CD14-positive monocyte (primary cell): Measurements from ENCODE around the gene MDGA2. TPM values are rescaled to one million over a fixed set of nuclear protein-coding genes. Genes with fewer than 3 reads are reported as not detected.

Experiments
- DNase-seq, 3 donors: peaks; one replicate each; pipeline ENCODE4 v3.0.0-alpha.2; 2011 to 2022
- H2AFZ ChIP-seq: 2 replicates; pipeline ENCODE4 v1.6.0; 2012; ENCODE audit warnings: mild to moderate bottlenecking, low read depth, low read length, inconsistent platforms; ENCODE audit not compliant: insufficient read depth, poor library complexity, severe bottlenecking
- H3K27ac ChIP-seq, 2 donors: 1 replicate in 1 of 2; 2 replicates in 1 of 2; pipeline ENCODE4 v1.5.1; 2012 to 2013; ENCODE audit warnings: low read length in 2 of 2, control low read depth in 1 of 2, inconsistent platforms in 1 of 2, low read depth in 1 of 2, mild to moderate bottlenecking in 1 of 2
- H3K27me3 ChIP-seq, 2 donors: one replicate each; pipeline versions ENCODE4 v1.6.0 to v1.6.1; 2011 to 2013; ENCODE audit warnings: low read length in 2 of 2; ENCODE audit not compliant: control insufficient read depth in 2 of 2, insufficient read depth in 2 of 2
- H3K36me3 ChIP-seq, 2 donors: replicated peaks in 1 of 2; 1 replicate in 1 of 2; 2 replicates in 1 of 2; pipeline versions ENCODE4 v1.5.1 to v1.6.1; 2012 to 2013; ENCODE audit warnings: low read length in 2 of 2, control low read depth in 1 of 2, inconsistent platforms in 1 of 2, mild to moderate bottlenecking in 1 of 2; ENCODE audit not compliant: insufficient read depth in 2 of 2, control insufficient read depth in 1 of 2
- H3K4me1 ChIP-seq, 2 donors: 1 replicate in 1 of 2; 2 replicates in 1 of 2; pipeline versions ENCODE4 v1.5.1 to v1.6.1; 2012 to 2013; ENCODE audit warnings: low read length in 2 of 2, control low read depth in 1 of 2, inconsistent platforms in 1 of 2, mild to moderate bottlenecking in 1 of 2, moderate library complexity in 1 of 2; ENCODE audit not compliant: insufficient read depth in 2 of 2, control insufficient read depth in 1 of 2
- H3K4me2 ChIP-seq: replicated peaks from 2 replicates; pipeline ENCODE3; 2012; ENCODE audit warnings: low read length, moderate library complexity, mild to moderate bottlenecking; ENCODE audit not compliant: poor library complexity, severe bottlenecking; ENCODE audit errors: extremely low read depth
- H3K4me3 ChIP-seq, 3 experiments: fragments of 200-600 bp in 1 of 3; sonication (generic) in 1 of 3; replicated peaks in 1 of 3; 1 replicate in 2 of 3; 2 replicates in 1 of 3; pipeline ENCODE4 v1.5.1; 2011 to 2013; ENCODE audit warnings: low read length in 3 of 3, mild to moderate bottlenecking in 3 of 3, control low read depth in 2 of 3, low read depth in 2 of 3, inconsistent platforms in 1 of 3, moderate library complexity in 1 of 3
- H3K79me2 ChIP-seq: 2 replicates; pipeline ENCODE4 v1.6.0; 2012; ENCODE audit warnings: mild to moderate bottlenecking, control low read depth, inconsistent platforms, low read length, moderate library complexity; ENCODE audit not compliant: insufficient read depth
- H3K9ac ChIP-seq: 2 replicates; pipeline ENCODE4 v1.6.0; 2017; ENCODE audit warnings: low read length, mild to moderate bottlenecking; ENCODE audit not compliant: insufficient read depth, poor library complexity, severe bottlenecking
- H3K9me3 ChIP-seq, 2 donors: replicated peaks in 1 of 2; 1 replicate in 1 of 2; 2 replicates in 1 of 2; pipeline versions ENCODE4 v1.5.1 to v1.6.1; 2012 to 2013; ENCODE audit warnings: low read length in 2 of 2, control low read depth in 1 of 2; ENCODE audit not compliant: control insufficient read depth in 1 of 2, insufficient read depth in 1 of 2
- H4K20me1 ChIP-seq: 2 replicates; pipeline ENCODE4 v1.6.0; 2012; ENCODE audit warnings: mild to moderate bottlenecking, low read length, control low read depth, moderate library complexity; ENCODE audit not compliant: insufficient read depth
- H3K27ac Mint-ChIP-seq, 7 donors: one replicate each; pipeline ENCODE4 v1.8.0; 2020; ENCODE audit warnings: mild to moderate bottlenecking in 7 of 7, mixed read lengths in 7 of 7, moderate library complexity in 6 of 7, inconsistent platforms in 2 of 7
- H3K27me3 Mint-ChIP-seq, 3 donors: one replicate each; pipeline ENCODE4 v1.8.0; 2021 to 2022; ENCODE audit warnings: low read depth in 3 of 3, mild to moderate bottlenecking in 3 of 3, mixed read lengths in 3 of 3, moderate library complexity in 3 of 3, inconsistent platforms in 1 of 3
- H3K36me3 Mint-ChIP-seq, 2 donors: one replicate each; pipeline ENCODE4 v1.8.0; 2020; ENCODE audit warnings: mixed read lengths in 2 of 2, inconsistent platforms in 1 of 2, mild to moderate bottlenecking in 1 of 2
- H3K4me1 Mint-ChIP-seq: one replicate; pipeline ENCODE4 v1.8.0; 2020; ENCODE audit warnings: mild to moderate bottlenecking, mixed read lengths
- H3K4me3 Mint-ChIP-seq, 2 donors: one replicate each; pipeline ENCODE4 v1.8.0; 2020; ENCODE audit warnings: mild to moderate bottlenecking in 2 of 2, mixed read lengths in 2 of 2, moderate library complexity in 1 of 2
- H3K9me3 Mint-ChIP-seq, 7 donors: one replicate each; pipeline ENCODE4 v1.8.0; 2020 to 2022; ENCODE audit warnings: mixed read lengths in 7 of 7, mild to moderate bottlenecking in 6 of 7, moderate library complexity in 6 of 7, inconsistent platforms in 2 of 7
- WGBS: methylation state at CpG from one replicate; pipeline ENCODE4 v1.1.5; 2013; ENCODE audit warnings: missing lambda C conversion rate; ENCODE audit not compliant: insufficient coverage; 5-methylcytosine and 5-hydroxymethylcytosine counted together
- intact Hi-C, 2 donors: fragments of 100-400 bp; cut with micrococcal nuclease; formaldehyde crosslinking; loops; one replicate each; pipeline versions ENCODE4 v1.15.0 to v1.15.1; 2023
- polyA plus RNA-seq, 3 donors: library from polyadenylated mRNA; depleted of rRNA in 1 of 3; unstranded in 2 of 3; stranded (reverse) in 1 of 3; fragments of 300-500 nt in 2 of 3; fragments of >200 nt in 1 of 3; fragmentation: Illumina TruSeq in 2 of 3; gene quantifications; 1 replicate in 2 of 3; 2 replicates in 1 of 3; pipeline ENCODE4 v1.2.3, GENCODE V29; 2012 to 2021
- TF ChIP-seq, protein P1 (sequence below): fragments of 200-600 bp; IDR thresholded peaks from one replicate; pipeline ENCODE4 v1.8.0; 2022; ENCODE audit warnings: antibody characterized with exemption, mild to moderate bottlenecking

MDGA2 gene
- polyA plus RNA-seq, 3 donors, result not detected

DNA sequence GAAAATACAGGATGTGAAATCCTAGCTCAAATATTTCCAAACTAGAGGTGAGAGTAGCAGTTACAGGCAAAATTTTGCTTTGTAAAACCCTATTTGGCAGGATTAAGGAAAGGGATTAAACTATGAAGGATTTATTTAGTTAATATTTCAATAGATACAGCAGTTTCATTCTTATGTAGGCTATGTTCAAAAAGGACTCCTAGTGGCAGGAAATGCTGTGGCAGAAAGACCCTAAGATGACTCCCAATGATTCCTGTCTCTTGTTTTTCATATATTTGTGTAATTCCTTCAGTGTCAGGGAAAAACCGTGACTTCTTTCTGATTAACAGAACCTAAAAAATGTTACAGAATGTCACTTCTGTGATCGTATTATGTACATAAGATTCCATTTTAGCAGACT lies 724.3 kb downstream of the MDGA2 start:
- H3K4me1 ChIP-seq, result no peaks in the 10 kb centered on the region
- no peak overlapping the region for H3K4me3 Mint-ChIP-seq
- no peaks in the 10 kb centered on the region for H3K79me2 ChIP-seq
- H2AFZ ChIP-seq, result no peak overlapping the region
- no peaks in the 10 kb centered on the region for H3K27me3 Mint-ChIP-seq
- H3K9me3 Mint-ChIP-seq, result peaks cover 0 to 9% (median 2%) of the 10 kb centered on the region in 7 donors
- no peak for DNase-seq
- no peak overlapping the region for H3K9ac ChIP-seq
- 100% methylated on average over 1 of the region's 2 CpGs for WGBS
- no peak overlapping the region for H3K4me3 ChIP-seq
- intact Hi-C loops, result no loop called here
- H3K4me2 ChIP-seq, result no peak overlapping the region
- H3K27ac Mint-ChIP-seq, result no peak overlapping the region
- H3K36me3 ChIP-seq, result no peaks in the 10 kb centered on the region
- H3K36me3 Mint-ChIP-seq, result no peaks in the 10 kb centered on the region
- no peaks in the 10 kb centered on the region for H4K20me1 ChIP-seq
- H3K27me3 ChIP-seq, result no peaks in the 10 kb centered on the region
- H3K4me1 Mint-ChIP-seq, result no peaks in the 10 kb centered on the region
- TF ChIP-seq, protein P1, sequence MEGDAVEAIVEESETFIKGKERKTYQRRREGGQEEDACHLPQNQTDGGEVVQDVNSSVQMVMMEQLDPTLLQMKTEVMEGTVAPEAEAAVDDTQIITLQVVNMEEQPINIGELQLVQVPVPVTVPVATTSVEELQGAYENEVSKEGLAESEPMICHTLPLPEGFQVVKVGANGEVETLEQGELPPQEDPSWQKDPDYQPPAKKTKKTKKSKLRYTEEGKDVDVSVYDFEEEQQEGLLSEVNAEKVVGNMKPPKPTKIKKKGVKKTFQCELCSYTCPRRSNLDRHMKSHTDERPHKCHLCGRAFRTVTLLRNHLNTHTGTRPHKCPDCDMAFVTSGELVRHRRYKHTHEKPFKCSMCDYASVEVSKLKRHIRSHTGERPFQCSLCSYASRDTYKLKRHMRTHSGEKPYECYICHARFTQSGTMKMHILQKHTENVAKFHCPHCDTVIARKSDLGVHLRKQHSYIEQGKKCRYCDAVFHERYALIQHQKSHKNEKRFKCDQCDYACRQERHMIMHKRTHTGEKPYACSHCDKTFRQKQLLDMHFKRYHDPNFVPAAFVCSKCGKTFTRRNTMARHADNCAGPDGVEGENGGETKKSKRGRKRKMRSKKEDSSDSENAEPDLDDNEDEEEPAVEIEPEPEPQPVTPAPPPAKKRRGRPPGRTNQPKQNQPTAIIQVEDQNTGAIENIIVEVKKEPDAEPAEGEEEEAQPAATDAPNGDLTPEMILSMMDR, result no peak
- no peak overlapping the region for H3K27ac ChIP-seq
- peaks cover 0 to 4% of the 10 kb centered on the region in 2 donors for H3K9me3 ChIP-seq

GRCh38 chr14:46940611-46941010 lies 734.8 kb downstream of the MDGA2 start:
- Mint-ChIP-seq H3K4me3 (no peak overlapping the region), H3K27ac (no peak overlapping the region), H3K4me1 (no peaks in the 10 kb centered on the region)

More at GRCh38 chr14:46940611-46941010, 734.8 kb downstream of the MDGA2 start:
- Histone ChIP-seq H2AFZ (no peak overlapping the region), H3K9ac (no peak overlapping the region), H3K27me3 (no peaks in the 10 kb centered on the region), H3K4me1 (no peaks in the 10 kb centered on the region), H3K36me3 (no peaks in the 10 kb centered on the region), H3K4me3 (no peak overlapping the region), H3K4me2 (no peak overlapping the region), H3K27ac (no peak overlapping the region), H3K79me2 (no peaks in the 10 kb centered on the region), H4K20me1 (no peaks in the 10 kb centered on the region), H3K9me3 (peaks cover 4 to 6% of the 10 kb centered on the region in 2 donors)
- Mint-ChIP-seq H3K27me3 (peaks cover 0 to 2% (median 0%) of the 10 kb centered on the region in 3 donors), H3K9me3 (peaks cover 0 to 7% (median 2%) of the 10 kb centered on the region in 7 donors), H3K36me3 (no peaks in the 10 kb centered on the region)
- TF ChIP-seq, protein P1, result no peak
- WGBS, result no CpG with 5 or more reads among the region's 5 CpGs
- DNase-seq, result no peak
- intact Hi-C loops, result no loop called here
